ENCODE measurements around the gene CRYBG1.

CRYBG1 gene, protein sequence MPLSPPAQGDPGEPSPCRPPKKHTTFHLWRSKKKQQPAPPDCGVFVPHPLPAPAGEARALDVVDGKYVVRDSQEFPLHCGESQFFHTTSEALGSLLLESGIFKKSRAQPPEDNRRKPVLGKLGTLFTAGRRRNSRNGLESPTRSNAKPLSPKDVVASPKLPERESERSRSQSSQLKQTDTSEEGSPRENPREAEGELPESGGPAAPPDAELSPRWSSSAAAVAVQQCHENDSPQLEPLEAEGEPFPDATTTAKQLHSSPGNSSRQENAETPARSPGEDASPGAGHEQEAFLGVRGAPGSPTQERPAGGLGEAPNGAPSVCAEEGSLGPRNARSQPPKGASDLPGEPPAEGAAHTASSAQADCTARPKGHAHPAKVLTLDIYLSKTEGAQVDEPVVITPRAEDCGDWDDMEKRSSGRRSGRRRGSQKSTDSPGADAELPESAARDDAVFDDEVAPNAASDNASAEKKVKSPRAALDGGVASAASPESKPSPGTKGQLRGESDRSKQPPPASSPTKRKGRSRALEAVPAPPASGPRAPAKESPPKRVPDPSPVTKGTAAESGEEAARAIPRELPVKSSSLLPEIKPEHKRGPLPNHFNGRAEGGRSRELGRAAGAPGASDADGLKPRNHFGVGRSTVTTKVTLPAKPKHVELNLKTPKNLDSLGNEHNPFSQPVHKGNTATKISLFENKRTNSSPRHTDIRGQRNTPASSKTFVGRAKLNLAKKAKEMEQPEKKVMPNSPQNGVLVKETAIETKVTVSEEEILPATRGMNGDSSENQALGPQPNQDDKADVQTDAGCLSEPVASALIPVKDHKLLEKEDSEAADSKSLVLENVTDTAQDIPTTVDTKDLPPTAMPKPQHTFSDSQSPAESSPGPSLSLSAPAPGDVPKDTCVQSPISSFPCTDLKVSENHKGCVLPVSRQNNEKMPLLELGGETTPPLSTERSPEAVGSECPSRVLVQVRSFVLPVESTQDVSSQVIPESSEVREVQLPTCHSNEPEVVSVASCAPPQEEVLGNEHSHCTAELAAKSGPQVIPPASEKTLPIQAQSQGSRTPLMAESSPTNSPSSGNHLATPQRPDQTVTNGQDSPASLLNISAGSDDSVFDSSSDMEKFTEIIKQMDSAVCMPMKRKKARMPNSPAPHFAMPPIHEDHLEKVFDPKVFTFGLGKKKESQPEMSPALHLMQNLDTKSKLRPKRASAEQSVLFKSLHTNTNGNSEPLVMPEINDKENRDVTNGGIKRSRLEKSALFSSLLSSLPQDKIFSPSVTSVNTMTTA (N-terminal part only)

DNA sequence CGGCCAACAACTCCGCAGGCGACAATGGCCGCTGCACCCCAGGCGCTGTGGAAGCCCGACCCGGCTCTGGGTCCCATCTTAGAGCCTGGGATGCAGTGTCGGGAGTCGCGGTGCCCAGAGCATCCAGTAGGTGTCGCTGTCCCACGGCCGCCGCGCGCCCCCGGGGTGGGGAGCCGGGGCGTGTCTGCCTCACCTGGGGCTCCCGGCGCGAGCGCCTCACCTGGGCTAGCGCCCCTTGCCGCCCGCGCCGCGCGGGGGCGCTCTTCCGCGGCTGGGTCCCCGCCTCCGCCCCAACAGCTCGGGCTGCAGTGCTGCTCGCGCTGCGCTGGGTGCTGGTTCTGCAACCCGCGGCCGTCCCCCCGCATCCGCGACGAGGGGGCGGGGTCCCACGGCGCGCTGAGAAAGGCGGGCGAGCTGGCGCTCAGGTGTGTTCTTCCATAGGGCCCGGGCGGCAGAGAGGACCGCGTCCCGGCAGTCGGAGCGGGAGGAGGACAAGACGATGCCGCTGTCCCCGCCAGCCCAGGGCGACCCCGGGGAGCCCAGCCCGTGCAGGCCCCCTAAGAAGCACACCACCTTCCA is at the start of gene CRYBG1:
CRYBG1 (plus strand) TSS at position 308 of the 579 bp plus-strand sequence; CDS start at position 500, 192 bp downstream.
- peak; percentile 43 to 53 (median 46) for DNase-seq (ENCODE audit: low read depth in 4 of 4, low spot score in 1 of 4)

GRCh38 chr6:106315765-106316374 is 44.6 kb upstream of the CRYBG1 start:
- no peak for DNase-seq (ENCODE audit: low read depth in 4 of 4, low spot score in 1 of 4)

GRCh38 chr6:106316375-106316766 is 44.1 kb upstream of the CRYBG1 start:
- no peak for DNase-seq (ENCODE audit: low read depth in 4 of 4, low spot score in 1 of 4)

GRCh38 chr6:106318061-106318460 is 42.5 kb upstream of the CRYBG1 start:
- DNase-seq (ENCODE audit: low read depth in 4 of 4, low spot score in 1 of 4), result no peak

DNA sequence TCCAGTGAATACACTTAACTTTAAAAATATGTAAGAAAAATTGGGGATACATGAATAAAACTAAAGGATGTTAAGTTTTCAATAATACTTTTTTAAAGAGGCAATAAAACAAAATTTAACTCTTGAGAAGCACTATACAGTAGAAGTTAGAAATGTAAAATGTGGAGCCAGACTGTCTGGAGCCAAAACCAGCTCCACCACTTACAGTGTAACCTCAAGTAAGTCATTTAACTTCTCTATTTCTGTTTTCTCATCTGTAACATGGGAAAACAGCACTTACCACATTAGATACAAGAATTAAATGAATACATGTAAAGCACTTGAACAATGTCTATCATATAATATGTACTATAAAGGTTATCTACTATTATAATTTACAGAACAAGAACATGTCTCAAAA is 41.7 kb upstream of the CRYBG1 start:
- DNase-seq (ENCODE audit: low read depth in 4 of 4, low spot score in 1 of 4), result no peak

DNA sequence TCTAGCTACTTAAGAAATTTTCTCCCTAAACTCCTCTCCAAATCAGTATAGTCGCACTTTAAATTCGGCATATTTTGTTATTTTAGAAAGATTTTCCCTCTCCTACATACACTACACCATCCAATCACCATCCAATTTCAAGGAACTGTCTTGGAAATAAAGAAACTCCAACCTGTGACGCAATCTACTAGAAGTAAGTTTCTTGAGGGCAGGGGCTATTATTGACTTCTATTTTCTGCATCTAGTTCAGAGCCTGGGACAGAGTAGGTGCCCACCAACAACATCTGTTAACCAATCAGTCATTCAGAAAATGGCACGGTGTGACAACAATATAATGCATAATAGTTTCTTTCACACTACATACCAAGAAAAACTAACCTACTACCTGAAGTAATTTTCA is 38.6 kb upstream of the CRYBG1 start:
- no peak for DNase-seq (ENCODE audit: low read depth in 4 of 4, low spot score in 1 of 4)

DNA sequence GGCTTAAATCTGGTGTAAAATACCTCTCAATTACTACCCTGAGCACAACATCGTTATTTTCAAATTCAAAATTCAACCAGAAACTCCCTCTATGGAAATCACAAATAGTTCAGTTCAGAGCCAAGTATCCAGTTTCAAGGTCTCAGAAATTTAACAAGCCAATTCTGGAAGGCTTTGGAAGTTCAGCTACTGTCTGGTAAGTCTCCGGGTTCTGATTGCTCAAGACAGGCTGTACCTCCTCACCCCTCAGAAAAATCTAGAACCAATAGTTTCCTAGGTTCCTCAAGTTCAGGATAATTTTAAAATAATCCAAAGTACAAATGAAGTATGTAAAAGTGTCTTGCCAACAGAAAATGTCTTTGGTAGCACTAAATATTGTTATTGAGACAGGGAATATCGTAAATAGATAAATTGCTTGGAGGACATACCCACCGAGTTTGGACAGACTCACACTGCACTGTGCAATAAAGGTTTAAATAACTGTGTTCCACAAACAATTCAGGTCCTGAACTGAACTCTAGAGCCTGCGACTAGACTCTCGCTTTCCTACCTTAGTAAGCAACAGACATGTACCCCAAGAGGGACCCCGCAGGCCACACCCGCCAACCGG is 35.7 kb upstream of the CRYBG1 start:
- no peak for DNase-seq (ENCODE audit: low read depth in 4 of 4, low spot score in 1 of 4)

DNA sequence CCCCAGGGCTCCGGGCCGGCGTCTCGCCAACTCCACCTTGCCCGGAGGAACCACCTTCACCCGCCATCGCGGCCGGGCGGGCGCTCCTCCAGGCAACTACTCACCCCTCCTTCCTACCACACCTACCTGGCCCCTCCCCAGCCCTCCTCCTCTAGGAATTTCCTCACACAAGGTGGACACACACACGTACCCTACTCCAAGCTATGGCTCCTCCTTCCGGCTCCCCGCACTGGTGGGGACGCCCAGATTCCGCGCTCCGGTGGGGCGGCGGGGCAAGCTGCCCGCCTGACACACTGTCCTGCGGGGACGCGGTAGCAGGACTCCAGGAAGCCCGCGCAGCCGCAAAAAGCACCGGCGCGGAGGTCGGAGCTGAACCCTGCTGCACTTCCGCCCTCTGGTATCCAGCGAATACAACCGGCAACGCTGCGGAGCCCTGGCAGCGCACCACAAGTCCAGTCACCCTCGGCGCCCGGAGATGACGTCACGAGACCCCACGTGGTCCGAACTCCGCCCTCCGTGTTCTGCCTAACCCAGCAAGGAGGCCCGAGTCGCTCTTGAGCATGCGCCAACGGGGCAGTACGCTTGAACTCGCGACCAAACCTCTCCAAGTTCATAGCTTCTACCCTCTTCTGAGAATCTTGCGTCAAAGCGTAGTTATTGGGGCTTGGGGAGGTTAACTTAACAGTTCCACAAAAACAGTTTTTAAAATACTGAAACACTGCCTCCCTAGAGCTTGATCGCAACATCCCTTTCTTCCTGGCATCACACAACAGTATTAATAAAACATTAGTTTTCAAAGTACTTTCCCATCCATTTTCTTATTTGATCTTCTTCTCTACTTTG is 35.0 kb upstream of the CRYBG1 start, which contains the start of gene ATG5:
ATG5 (minus strand) TSS at position 425 of the 843 bp plus-strand sequence. CDS start 9,552 bp downstream, outside the sequence.
- DNase-seq (ENCODE audit: low read depth in 4 of 4, low spot score in 1 of 4), result peak; percentile 99 to 100 (median 100)

- DNase-seq (ENCODE audit: low read depth in 4 of 4, low spot score in 1 of 4), result peak in 3 of 4 experiments; percentile 11 to 24 (median 14)
These were observed 25.7 kb upstream of the CRYBG1 start for GRCh38 chr6:106334646-106335448.

DNA sequence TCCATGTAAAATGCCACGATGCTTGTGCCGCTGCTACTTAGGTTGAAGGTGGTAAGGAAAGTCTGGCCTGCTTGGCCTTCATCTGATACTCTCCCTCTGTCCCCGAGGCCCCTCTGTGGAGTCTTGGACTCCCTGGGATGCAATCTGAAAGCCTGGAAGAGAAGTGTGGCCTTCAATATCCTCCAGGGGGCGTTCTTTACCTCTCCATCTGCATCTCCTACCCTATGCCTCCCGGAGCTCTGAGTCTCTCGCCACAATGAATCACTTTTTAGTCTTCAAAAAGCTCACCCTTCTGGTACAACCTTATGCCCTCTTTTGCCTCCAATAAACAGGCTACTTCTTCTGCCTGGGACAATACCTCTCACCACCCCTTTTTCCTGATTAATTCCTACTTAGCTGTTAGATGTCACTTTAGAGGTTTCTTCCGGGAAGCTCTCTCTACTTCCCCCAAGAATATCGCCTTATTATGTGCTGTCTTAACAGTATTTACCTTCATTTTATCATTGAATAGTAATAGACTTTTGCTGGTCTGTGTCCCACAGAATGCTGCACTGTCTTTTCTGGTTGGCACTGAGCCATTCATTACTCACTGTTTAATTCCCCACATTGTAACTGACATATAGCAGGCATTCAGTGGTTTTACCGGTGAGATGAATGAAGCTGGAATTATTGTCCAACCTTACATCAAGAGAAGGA is 21.0 kb upstream of the CRYBG1 start:
- DNase-seq (ENCODE audit: low read depth in 4 of 4, low spot score in 1 of 4), result no peak

DNA sequence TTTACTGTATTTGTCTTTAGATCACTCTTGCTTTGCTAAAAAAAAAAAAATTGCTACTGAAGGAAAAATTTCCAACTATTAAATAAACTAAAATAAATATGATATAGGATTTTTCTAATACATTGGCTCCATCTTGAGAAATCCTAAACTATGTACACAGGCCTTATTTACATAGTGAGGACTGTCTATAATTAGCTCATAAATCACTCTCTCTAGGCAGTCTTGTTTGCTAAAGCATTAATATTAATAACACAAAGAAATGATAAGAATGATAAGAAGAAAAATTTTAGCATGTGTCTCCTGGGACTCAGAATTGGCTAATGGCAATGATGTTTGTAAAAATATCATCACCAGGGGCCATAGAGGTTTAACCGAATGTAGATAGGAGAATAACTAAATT is 13.3 kb upstream of the CRYBG1 start:
- no peak for DNase-seq (ENCODE audit: low read depth in 4 of 4, low spot score in 1 of 4)

- DNase-seq (ENCODE audit: low read depth in 4 of 4, low spot score in 1 of 4), result no peak
These were observed 4.1 kb upstream of the CRYBG1 start for GRCh38 chr6:106356378-106356777.

DNA sequence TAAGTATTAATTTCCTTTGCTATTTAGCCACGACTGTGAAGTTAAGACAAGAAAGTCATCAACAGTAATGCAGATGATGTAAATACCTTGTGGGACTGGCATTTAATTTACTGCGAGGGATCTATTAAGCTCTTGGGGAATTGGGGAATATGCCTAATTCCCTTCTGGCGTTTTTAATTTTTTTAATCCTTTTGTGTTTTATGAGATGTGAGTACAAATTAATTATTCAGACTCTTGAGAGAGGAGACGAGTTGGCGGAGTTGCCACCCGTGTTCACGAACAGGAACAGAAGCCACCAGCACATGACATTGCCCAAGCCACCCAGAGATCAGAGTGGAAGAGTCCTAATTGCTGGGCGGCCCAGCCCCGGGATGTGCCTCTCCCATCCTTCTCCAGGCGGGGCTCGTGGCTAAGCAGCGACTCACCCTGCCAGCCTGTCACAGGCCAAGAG is 533 bp upstream of the CRYBG1 start:
- DNase-seq (ENCODE audit: low read depth in 4 of 4, low spot score in 1 of 4), result no peak

DNA sequence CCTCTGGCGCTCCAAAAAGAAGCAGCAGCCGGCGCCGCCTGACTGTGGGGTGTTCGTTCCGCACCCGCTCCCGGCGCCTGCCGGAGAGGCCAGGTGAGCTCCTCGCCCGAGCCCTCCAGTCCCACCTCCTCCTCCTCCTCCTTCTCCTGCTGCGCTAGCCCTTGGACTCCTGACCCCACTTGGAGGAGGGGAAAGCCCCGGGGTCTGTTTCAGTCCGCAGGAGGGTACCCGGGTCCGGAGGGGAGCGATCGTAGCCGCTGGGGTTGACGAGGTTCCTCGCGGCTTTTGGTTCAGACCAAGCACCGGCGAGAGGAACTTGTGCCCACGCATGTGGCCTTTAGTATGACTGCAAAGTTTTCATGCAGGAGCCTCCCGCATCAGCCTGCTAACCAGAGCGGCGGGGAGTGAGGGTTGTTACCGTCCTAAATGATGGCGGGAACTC is 493 bp downstream of the CRYBG1 start:
- DNase-seq (ENCODE audit: low read depth in 4 of 4, low spot score in 1 of 4), result peak in 2 of 4 experiments; percentile 4

DNA sequence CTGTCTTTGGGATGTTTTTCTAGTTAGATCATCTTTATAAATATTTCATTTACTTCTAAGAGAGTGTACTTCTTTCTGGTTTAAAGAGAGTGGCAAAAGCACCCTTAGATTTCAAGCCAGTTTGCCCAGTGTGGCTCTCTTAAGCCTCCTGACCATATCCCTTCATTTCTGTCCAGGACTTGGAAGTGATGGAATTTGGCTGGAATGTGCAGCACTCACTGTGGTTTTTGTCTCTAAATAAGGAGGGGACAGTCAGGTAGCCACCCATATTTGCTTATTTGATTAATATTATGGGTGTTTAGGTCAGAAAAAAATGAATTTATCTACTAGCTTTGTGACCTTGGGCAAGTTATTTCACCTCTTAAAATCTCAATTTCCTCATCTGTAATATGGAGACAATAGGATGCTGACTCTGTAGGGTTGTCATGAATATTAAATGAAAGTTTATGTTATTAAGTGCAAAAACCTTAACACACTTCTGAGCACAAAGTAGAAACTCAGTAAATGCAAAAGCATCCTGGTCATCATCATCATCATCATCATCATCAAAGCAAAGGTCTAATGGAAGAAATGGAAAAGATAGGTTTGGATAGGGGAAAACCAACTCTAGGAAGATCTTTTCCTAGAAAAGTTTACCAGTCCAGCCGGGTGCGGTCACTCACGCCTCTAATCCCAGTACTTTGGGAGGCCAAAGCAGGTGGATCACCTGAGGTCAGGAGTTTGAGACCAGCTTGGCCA is 3.1 kb downstream of the CRYBG1 start:
- no peak for DNase-seq (ENCODE audit: low read depth in 4 of 4, low spot score in 1 of 4)

DNA sequence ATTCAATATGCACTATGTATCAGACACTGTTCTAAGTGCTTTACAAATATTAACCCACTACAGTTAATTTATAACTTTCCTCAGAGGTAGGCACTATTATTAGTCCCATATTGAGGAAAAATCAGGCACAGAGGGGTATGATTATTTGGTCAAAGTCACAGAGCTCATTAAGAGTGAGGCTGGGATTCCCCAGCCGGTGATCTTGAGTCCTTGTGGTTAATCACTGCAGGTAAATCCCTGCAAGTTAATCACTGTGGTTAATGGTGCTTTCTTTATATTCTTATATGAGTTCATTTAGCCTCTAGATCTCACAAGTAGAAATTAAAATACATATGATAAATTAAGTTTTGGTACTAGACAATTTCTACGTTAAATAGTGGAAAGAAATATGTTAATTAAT is 9.2 kb downstream of the CRYBG1 start:
- DNase-seq (ENCODE audit: low read depth in 4 of 4, low spot score in 1 of 4), result no peak

DNA sequence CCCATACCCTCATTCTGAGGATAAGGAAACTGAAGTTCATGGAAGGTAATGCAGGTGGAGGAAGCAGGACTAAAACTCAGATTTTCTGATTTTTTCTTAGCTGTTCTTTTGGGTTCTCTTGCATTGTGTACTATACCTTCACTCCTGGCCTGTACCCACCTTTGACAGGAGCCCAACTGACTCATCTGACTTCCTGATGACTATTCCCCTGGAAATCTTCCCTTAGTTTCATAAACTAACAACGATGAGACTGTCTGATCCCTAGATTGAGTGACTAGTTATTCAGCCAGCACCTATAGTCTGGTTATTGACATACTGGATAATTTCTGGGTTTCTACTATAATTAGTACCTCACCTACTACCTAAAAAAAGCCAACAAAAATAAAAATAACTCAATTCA is 10.1 kb downstream of the CRYBG1 start:
- no peak for DNase-seq (ENCODE audit: low read depth in 4 of 4, low spot score in 1 of 4)

Measured in stimulated activated CD4-positive, alpha-beta T cell treated with anti-CD3 and anti-CD28 coated beads, Interleukin-1b, Interleukin-23, amount 100 ng/mL, for 24 hours (primary cell).